Ovary (tissue), 3 donors: ENCODE results near the gene CA6.

ENCODE experiments used
- CTCF ChIP-seq, 3 donors: fragments of 450-650 bp in 2 of 3; fragments of 200-600 bp in 1 of 3; IDR thresholded peaks; one replicate each; pipeline versions ENCODE4 v1.5.1 to v1.8.0; 2016 to 2022; ENCODE audit warnings: antibody characterized with exemption in 3 of 3, mild to moderate bottlenecking in 1 of 3
- EP300 ChIP-seq: sonication (generic); formaldehyde crosslinking; IDR thresholded peaks from one replicate; pipeline ENCODE4 v1.6.1; 2017; ENCODE audit warnings: antibody characterized with exemption
- POLR2A ChIP-seq: fragments of 450-650 bp; IDR thresholded peaks from one replicate; pipeline ENCODE4 v1.6.1; 2017; ENCODE audit warnings: antibody characterized with exemption, mild to moderate bottlenecking, moderate library complexity
- donor health status: DM: no; HTN: no; CAD: no.

GRCh38 chr1:8913457-8913856 lies 32.2 kb upstream of the CA6 start:
- TF ChIP-seq CTCF (IDR thresholded peaks at IDR 0.05) (no peak), POLR2A (no peak), EP300 (no peak)
